Measurements from ENCODE around the gene PITPNM3. TPM values are rescaled to one million over a fixed set of nuclear protein-coding genes. Genes with fewer than 3 reads are reported as not detected.
A peak's percentile ranks its signal among the peaks of the same experiment; 100 is the strongest.

PITPNM3 gene
- total and polyA plus RNA-seq, 4 donors: 2.0 to 12.6 (median 5.4) TPM

DNA sequence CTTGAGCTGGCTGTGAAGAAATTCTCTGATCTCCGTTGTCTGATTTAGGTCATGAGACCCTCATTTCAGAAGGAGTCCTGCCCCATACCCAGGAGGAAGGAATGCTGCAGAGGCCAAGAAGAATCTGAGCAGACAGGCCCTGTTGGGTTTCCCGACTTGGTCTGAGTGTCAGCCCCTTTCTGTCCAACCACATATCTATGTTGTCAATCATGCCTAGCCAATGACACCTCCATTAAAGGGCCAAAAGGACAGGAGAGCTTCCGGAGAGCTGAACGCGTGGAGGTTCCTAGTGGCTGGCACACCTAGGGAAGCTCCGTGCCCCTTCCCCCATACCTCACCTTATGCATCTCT, 74.3 kb downstream of the PITPNM3 start:
- Histone ChIP-seq H3K36me3 (ENCODE audit: control insufficient read depth in 4 of 4, insufficient read depth in 4 of 4, low read length in 4 of 4) (peaks cover 0 to 2% (median 0%) of the 10 kb centered on the region in 4 donors), H3K4me1 (ENCODE audit: control insufficient read depth in 5 of 5, insufficient read depth in 5 of 5, low read length in 5 of 5) (peaks cover 0 to 11% (median 0%) of the 10 kb centered on the region in 5 donors), H3K27me3 (ENCODE audit: control insufficient read depth in 3 of 3, insufficient read depth in 3 of 3, low read length in 2 of 3) (peaks cover 0 to 2% (median 0%) of the 10 kb centered on the region in 3 donors), H3K4me3 (no peak overlapping the region), H3K9me3 (ENCODE audit: control insufficient read depth in 4 of 4, insufficient read depth in 3 of 4, low read length in 3 of 4) (no peaks in the 10 kb centered on the region), H3K27ac (ENCODE audit: low read depth in 1 of 2, low read length in 1 of 2) (no peak overlapping the region), H3K9ac (ENCODE audit: insufficient read depth in 1 of 2, low read length in 2 of 2) (no peak overlapping the region)
- DNase-seq: no peak
- TF ChIP-seq, protein P1, sequence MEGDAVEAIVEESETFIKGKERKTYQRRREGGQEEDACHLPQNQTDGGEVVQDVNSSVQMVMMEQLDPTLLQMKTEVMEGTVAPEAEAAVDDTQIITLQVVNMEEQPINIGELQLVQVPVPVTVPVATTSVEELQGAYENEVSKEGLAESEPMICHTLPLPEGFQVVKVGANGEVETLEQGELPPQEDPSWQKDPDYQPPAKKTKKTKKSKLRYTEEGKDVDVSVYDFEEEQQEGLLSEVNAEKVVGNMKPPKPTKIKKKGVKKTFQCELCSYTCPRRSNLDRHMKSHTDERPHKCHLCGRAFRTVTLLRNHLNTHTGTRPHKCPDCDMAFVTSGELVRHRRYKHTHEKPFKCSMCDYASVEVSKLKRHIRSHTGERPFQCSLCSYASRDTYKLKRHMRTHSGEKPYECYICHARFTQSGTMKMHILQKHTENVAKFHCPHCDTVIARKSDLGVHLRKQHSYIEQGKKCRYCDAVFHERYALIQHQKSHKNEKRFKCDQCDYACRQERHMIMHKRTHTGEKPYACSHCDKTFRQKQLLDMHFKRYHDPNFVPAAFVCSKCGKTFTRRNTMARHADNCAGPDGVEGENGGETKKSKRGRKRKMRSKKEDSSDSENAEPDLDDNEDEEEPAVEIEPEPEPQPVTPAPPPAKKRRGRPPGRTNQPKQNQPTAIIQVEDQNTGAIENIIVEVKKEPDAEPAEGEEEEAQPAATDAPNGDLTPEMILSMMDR (IDR thresholded peaks at IDR 0.05; ENCODE audit: control extremely low read depth, extremely low read depth): no peak
- WGBS, 2 donors: 87 to 88% methylated on average over 6 of the region's 6 CpGs
- no peak for ATAC-seq (ENCODE audit: insufficient read depth, low FRiP score)

DNA sequence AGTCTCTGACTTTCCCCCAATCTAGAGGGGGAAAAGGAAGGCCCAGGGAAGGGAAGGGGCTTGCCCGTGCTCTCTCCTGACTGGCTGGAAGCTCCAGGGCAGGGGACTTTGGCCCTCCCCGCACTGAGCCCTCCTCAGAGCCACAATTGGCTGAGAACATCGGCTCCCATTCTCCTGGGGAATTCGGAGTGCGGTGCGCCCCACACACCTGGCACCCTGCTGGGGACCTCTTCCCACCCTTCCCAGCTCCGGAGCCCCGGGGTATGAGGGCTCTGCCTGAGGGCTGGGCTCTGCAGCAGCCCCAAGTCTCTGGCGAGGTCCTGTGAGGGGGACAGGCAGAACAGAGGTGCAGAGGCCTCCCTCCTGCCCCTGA, 76.1 kb downstream of the PITPNM3 start:
- Histone ChIP-seq H3K27ac (ENCODE audit: low read depth in 1 of 2, low read length in 1 of 2) (no peak overlapping the region), H3K4me3 (no peak overlapping the region), H3K36me3 (ENCODE audit: control insufficient read depth in 4 of 4, insufficient read depth in 4 of 4, low read length in 4 of 4) (peaks cover 0 to 2% (median 0%) of the 10 kb centered on the region in 4 donors), H3K27me3 (ENCODE audit: control insufficient read depth in 3 of 3, insufficient read depth in 3 of 3, low read length in 2 of 3) (peaks cover 0 to 2% (median 0%) of the 10 kb centered on the region in 3 donors), H3K4me1 (ENCODE audit: control insufficient read depth in 5 of 5, insufficient read depth in 5 of 5, low read length in 5 of 5) (peaks cover 0 to 11% (median 0%) of the 10 kb centered on the region in 5 donors), H3K9ac (ENCODE audit: insufficient read depth in 1 of 2, low read length in 2 of 2) (no peak overlapping the region), H3K9me3 (ENCODE audit: control insufficient read depth in 4 of 4, insufficient read depth in 3 of 4, low read length in 3 of 4) (no peaks in the 10 kb centered on the region)
- 55 to 66% methylated on average over 9 of the region's 9 CpGs for WGBS, 2 donors
- no peak for ATAC-seq (ENCODE audit: insufficient read depth, low FRiP score)
- DNase-seq: no peak
- TF ChIP-seq, protein P1 (IDR thresholded peaks at IDR 0.05; ENCODE audit: control extremely low read depth, extremely low read depth): no peak

DNA sequence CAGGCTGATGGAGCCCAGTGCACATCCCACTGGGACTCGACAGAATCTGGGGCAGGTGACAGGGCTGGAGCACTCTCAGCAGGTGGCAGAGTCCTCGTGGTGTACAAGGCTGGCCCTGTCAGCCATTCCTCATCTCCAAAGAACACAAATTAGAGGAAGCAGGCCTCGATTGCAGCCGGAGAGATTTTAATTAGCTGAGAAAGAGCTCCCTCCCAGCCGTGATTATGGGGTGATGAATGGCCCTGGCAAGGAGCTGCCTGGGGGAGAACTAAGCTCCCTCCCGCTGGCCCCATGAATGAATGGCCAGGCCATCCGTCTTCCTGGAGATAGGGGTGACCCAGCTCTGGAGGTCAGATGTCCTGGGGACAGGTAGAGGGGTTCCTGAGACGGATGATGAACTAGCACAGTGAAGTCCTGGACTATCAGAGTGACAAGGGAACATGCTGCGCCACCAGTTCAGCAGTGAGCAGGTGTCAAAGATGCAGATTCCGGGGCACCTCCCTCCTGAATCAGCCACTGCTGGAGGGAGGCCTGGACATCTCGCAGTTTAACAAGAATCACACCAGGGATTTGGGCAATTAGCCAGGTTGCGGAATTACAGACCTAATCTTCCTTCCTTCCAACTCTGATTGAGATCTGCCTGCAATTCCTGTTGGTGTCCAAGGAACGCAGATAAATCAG, 76.6 kb downstream of the PITPNM3 start:
- no peak for ATAC-seq (ENCODE audit: insufficient read depth, low FRiP score)
- no peak overlapping the region for H3K27ac ChIP-seq (ENCODE audit: low read depth in 1 of 2, low read length in 1 of 2)

More for the DNA sequence above, 76.6 kb downstream of the PITPNM3 start:
- Histone ChIP-seq H3K27me3 (ENCODE audit: control insufficient read depth in 3 of 3, insufficient read depth in 3 of 3, low read length in 2 of 3) (peaks cover 0 to 2% (median 0%) of the 10 kb centered on the region in 3 donors), H3K9me3 (ENCODE audit: control insufficient read depth in 4 of 4, insufficient read depth in 3 of 4, low read length in 3 of 4) (no peaks in the 10 kb centered on the region), H3K36me3 (ENCODE audit: control insufficient read depth in 4 of 4, insufficient read depth in 4 of 4, low read length in 4 of 4) (peaks cover 0 to 2% (median 0%) of the 10 kb centered on the region in 4 donors), H3K4me1 (ENCODE audit: control insufficient read depth in 5 of 5, insufficient read depth in 5 of 5, low read length in 5 of 5) (peaks cover 0 to 11% (median 0%) of the 10 kb centered on the region in 5 donors), H3K9ac (ENCODE audit: insufficient read depth in 1 of 2, low read length in 2 of 2) (no peak overlapping the region), H3K4me3 (no peak overlapping the region)
- TF ChIP-seq, protein P1 (IDR thresholded peaks at IDR 0.05; ENCODE audit: control extremely low read depth, extremely low read depth): no peak
- DNase-seq: peak in 2 of 3 donors; percentile 43 to 65
- WGBS, 2 donors: 54 to 73% methylated on average over 13 of the region's 13 CpGs
